GM21786 (cell line): ENCODE data around the gene ACAN.

Source experiments
- ATAC-seq: cut with Tn5 transposase; IDR thresholded peaks from one replicate; pipeline ENCODE4 v1.9.1; 2021; ENCODE audit not compliant: unreplicated experiment

The ACAN gene

GRCh38 chr15:88841236-88841635 is 38.0 kb downstream of the ACAN start:
- ATAC-seq = no peak

- no peak for ATAC-seq
Measured at GRCh38 chr15:88842156-88842555, 38.9 kb downstream of the ACAN start.

- no peak for ATAC-seq
Measured at GRCh38 chr15:88843334-88843733, 40.1 kb downstream of the ACAN start.

GRCh38 chr15:88844749-88845386 is 41.6 kb downstream of the ACAN start:
- ATAC-seq = no peak

GRCh38 chr15:88845616-88846015 is 42.4 kb downstream of the ACAN start:
- ATAC-seq = no peak

- ATAC-seq = no peak
Measured at GRCh38 chr15:88847144-88847543, 43.9 kb downstream of the ACAN start.

- ATAC-seq = no peak
Measured at GRCh38 chr15:88848203-88848602, 45.0 kb downstream of the ACAN start.

- ATAC-seq = no peak
Measured at GRCh38 chr15:88849376-88850072, 46.3 kb downstream of the ACAN start.

GRCh38 chr15:88852476-88852875 is 49.2 kb downstream of the ACAN start:
- no peak for ATAC-seq

- no peak for ATAC-seq
Measured at GRCh38 chr15:88858934-88859333, 55.7 kb downstream of the ACAN start.

- no peak for ATAC-seq
Measured at GRCh38 chr15:88859550-88859949, 56.3 kb downstream of the ACAN start.

GRCh38 chr15:88860212-88860611 is 57.0 kb downstream of the ACAN start:
- no peak for ATAC-seq

- ATAC-seq = no peak
Measured at GRCh38 chr15:88863412-88863811, 60.2 kb downstream of the ACAN start.

GRCh38 chr15:88864861-88865497 is 61.7 kb downstream of the ACAN start:
- ATAC-seq = no peak

GRCh38 chr15:88865498-88866099 is 62.4 kb downstream of the ACAN start:
- ATAC-seq = no peak

- ATAC-seq = no peak
Measured at GRCh38 chr15:88866295-88866881, 63.2 kb downstream of the ACAN start.

- ATAC-seq = no peak
Measured at GRCh38 chr15:88871313-88871712, 68.1 kb downstream of the ACAN start.

GRCh38 chr15:88872106-88872505 is 68.9 kb downstream of the ACAN start:
- no peak for ATAC-seq

GRCh38 chr15:88872706-88873105 is 69.5 kb downstream of the ACAN start:
- ATAC-seq = no peak

GRCh38 chr15:88873786-88874185 is 70.5 kb downstream of the ACAN start:
- no peak for ATAC-seq

GRCh38 chr15:88874275-88874674 is 71.0 kb downstream of the ACAN start:
- no peak for ATAC-seq

GRCh38 chr15:88874684-88875083 is 71.4 kb downstream of the ACAN start:
- ATAC-seq = no peak
